HG03196 (cell line): ENCODE measurements around the gene MROH2A.
A peak's percentile ranks its signal among the peaks of the same experiment; 100 is the strongest.
"Not testable (repeated sequence)": the region's sequence is repeated elsewhere in the genome, so short reads cannot be mapped to it uniquely, and the experiment has no call there.

Source experiments
- ATAC-seq: cut with Tn5 transposase; IDR thresholded peaks from one replicate; pipeline ENCODE4 v1.9.1; 2021; ENCODE audit not compliant: unreplicated experiment

MROH2A gene

GRCh38 chr2:233852056-233852455, 73.9 kb downstream of the MROH2A start:
- no peak for ATAC-seq

- no peak for ATAC-seq
Measured at GRCh38 chr2:233853353-233853752, 75.2 kb downstream of the MROH2A start.

- peak; percentile 3 for ATAC-seq
Measured at GRCh38 chr2:233853883-233854240, 75.7 kb downstream of the MROH2A start.

GRCh38 chr2:233854241-233854981, 76.3 kb downstream of the MROH2A start, which contains the start of gene HJURP:
Gene HJURP, minus strand, starts transcription at chr2:233854535. Its CDS starts 35 bp downstream, at chr2:233854500.
- ATAC-seq, result peak; percentile 95

GRCh38 chr2:233855345-233855744, 77.2 kb downstream of the MROH2A start:
- ATAC-seq, result no peak

GRCh38 chr2:233856184-233856583, 78.1 kb downstream of the MROH2A start:
- ATAC-seq, result no peak

GRCh38 chr2:233857511-233858141, 79.5 kb downstream of the MROH2A start:
- ATAC-seq, result no peak

GRCh38 chr2:233858331-233858730, 80.2 kb downstream of the MROH2A start:
- ATAC-seq, result no peak

GRCh38 chr2:233862261-233862768, 84.2 kb downstream of the MROH2A start:
- no peak for ATAC-seq

GRCh38 chr2:233865838-233866237, 87.7 kb downstream of the MROH2A start:
- no peak for ATAC-seq

- ATAC-seq, result no peak
Measured at GRCh38 chr2:233866479-233866878, 88.3 kb downstream of the MROH2A start.

- no peak for ATAC-seq
Measured at GRCh38 chr2:233867993-233868532, 89.9 kb downstream of the MROH2A start, which contains the start of gene MSL3B. Gene MSL3B, minus strand, starts transcription at chr2:233868386.

GRCh38 chr2:233871432-233871831, 93.3 kb downstream of the MROH2A start:
- no peak for ATAC-seq

GRCh38 chr2:233872125-233872524, 94.0 kb downstream of the MROH2A start:
- ATAC-seq, result not testable (repeated sequence)

- no peak for ATAC-seq
Measured at GRCh38 chr2:233882353-233882752, 104.2 kb downstream of the MROH2A start.
